ENCODE data around the gene TENT5A. TPM values are rescaled to one million over a fixed set of nuclear protein-coding genes. Genes with fewer than 3 reads are reported as not detected.
A peak's percentile ranks its signal among the peaks of the same experiment; 100 is the strongest.

TENT5A gene
- total RNA-seq (ENCODE audit: low replicate concordance) = 40.0 and 56.5 TPM in 2 replicates

- peak; percentile 92 for DNase-seq (ENCODE audit: low read depth)
- TF ChIP-seq CTCF (IDR thresholded peaks at IDR 0.05; ENCODE audit: insufficient read depth, low read length) = no peak
- H3K4me3 ChIP-seq (ENCODE audit: low read depth, low read length) = peak within 1 kb of the TSS; percentile 96
Observed at GRCh38 chr6:81752084-81752920, at the start of gene TENT5A. Gene TENT5A (minus strand): TSS chr6:81752681. CDS start chr6:81752141, 540 bp downstream.

DNA sequence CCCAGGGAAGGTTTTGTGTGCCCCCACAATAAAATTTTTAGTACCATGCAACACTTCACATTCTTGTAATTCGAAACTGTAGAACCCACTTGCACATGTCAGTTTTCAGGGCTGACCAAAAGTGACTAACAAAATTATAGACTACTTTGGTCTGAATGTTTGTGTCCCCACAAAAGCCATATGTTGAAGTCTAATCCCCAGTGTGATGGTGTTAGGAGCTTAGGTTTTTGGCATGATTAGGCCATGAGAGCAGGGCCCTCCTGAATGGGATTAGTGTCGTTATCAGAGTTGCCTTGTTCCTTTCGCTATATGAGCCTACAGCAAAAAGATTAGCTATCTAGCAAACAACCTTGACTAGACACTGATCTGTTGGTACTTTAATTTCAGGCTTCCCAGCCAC is 49.0 kb upstream of the TENT5A start:
- no peak for TF ChIP-seq CTCF (IDR thresholded peaks at IDR 0.05; ENCODE audit: insufficient read depth, low read length)
- H3K4me3 ChIP-seq (ENCODE audit: low read depth, low read length) = no peak overlapping the region
- DNase-seq (ENCODE audit: low read depth) = no peak

- no peak for TF ChIP-seq CTCF (IDR thresholded peaks at IDR 0.05; ENCODE audit: insufficient read depth, low read length)
- DNase-seq (ENCODE audit: low read depth) = no peak
- H3K4me3 ChIP-seq (ENCODE audit: low read depth, low read length) = no peak overlapping the region
Observed at GRCh38 chr6:81800666-81801065, 48.2 kb upstream of the TENT5A start.

DNA sequence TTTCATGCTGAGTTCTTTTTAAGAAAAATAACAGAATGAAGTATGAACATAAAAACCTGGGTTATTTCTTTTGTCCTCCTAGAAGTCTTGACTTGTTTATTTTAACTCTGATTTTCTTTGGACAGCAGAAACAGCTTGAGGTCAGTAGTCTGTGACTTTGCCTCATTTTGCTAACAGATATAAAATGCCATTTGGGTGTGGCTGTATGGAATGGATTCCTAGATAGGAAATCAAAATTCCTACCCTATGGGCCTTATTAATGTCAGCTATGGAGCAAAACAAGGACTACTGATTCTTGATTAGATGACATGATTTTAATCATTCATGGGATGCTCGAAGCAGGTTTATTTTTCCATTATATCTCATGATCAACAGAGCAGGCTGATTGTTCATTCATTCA is 46.8 kb upstream of the TENT5A start:
- TF ChIP-seq CTCF (IDR thresholded peaks at IDR 0.05; ENCODE audit: insufficient read depth, low read length) = no peak
- DNase-seq (ENCODE audit: low read depth) = peak; percentile 7
- H3K4me3 ChIP-seq (ENCODE audit: low read depth, low read length) = no peak overlapping the region

- no peak for TF ChIP-seq CTCF (IDR thresholded peaks at IDR 0.05; ENCODE audit: insufficient read depth, low read length)
- H3K4me3 ChIP-seq (ENCODE audit: low read depth, low read length) = no peak overlapping the region
- no peak for DNase-seq (ENCODE audit: low read depth)
Observed at GRCh38 chr6:81797591-81797990, 45.1 kb upstream of the TENT5A start.

GRCh38 chr6:81795890-81796289 is 43.4 kb upstream of the TENT5A start:
- no peak for DNase-seq (ENCODE audit: low read depth)

More at GRCh38 chr6:81795890-81796289, 43.4 kb upstream of the TENT5A start:
- H3K4me3 ChIP-seq (ENCODE audit: low read depth, low read length) = no peak overlapping the region
- no peak for TF ChIP-seq CTCF (IDR thresholded peaks at IDR 0.05; ENCODE audit: insufficient read depth, low read length)
